IMR-90 (cell line): ENCODE measurements around the gene GLRX2. TPM values are rescaled to one million over a fixed set of nuclear protein-coding genes. Genes with fewer than 3 reads are reported as not detected.
A peak's percentile ranks its signal among the peaks of the same experiment; 100 is the strongest.

Experiments
- ATAC-seq: fragments of 200-7000 bp; cut with Tn5 transposase; 2 replicates; pipeline ENCODE4 v1.9.1; 2020; ENCODE audit warnings: low read depth, mild to moderate bottlenecking, moderate library complexity
- BruUV-seq: library from RNA; stranded (reverse); fragments of 400-500 nt; replicated peaks from 2 replicates; lab custom pipeline; 2021; lab: Mats Ljungman, UMichigan
- CTCF ChIA-PET: fragments of 300-600 bp; formaldehyde crosslinking; extraction: SDS; loops from one replicate; lab custom pipeline; 2021; ENCODE audit warnings: antibody characterized with exemption; lab: Yijun Ruan, JAX
- POLR2A ChIA-PET: fragments of 300-600 bp; sonication (Branson Sonifier 250); formaldehyde crosslinking; loops from one replicate; lab custom pipeline; 2022; ENCODE audit warnings: antibody characterized with exemption; ENCODE audit not compliant: unreplicated experiment; lab: Charles Lee
- DNase-seq: peaks from one replicate; pipeline ENCODE4 v3.0.0; 2013
- H2AFZ ChIP-seq: replicated peaks from 2 replicates; pipeline ENCODE3; 2013; ENCODE audit warnings: low read length, mild to moderate bottlenecking; ENCODE audit not compliant: poor library complexity
- H2AK5ac ChIP-seq: 2 replicates; pipeline ENCODE4 v1.6.1; 2013; ENCODE audit warnings: low read depth, low read length, inconsistent platforms
- H2AK9ac ChIP-seq: replicated peaks from 2 replicates; pipeline ENCODE3; 2013; ENCODE audit warnings: mild to moderate bottlenecking, low read depth, low read length, moderate library complexity; ENCODE audit not compliant: poor library complexity
- H2BK120ac ChIP-seq: 2 replicates; pipeline ENCODE4 v1.6.1; 2013; ENCODE audit warnings: low read depth, low read length, inconsistent platforms
- H2BK15ac ChIP-seq: 3 replicates; pipeline ENCODE4 v1.6.1; 2013; ENCODE audit warnings: low read depth, low read length, inconsistent platforms
- H2BK20ac ChIP-seq: 2 replicates; pipeline ENCODE4 v1.6.1; 2013; ENCODE audit warnings: low read depth, mild to moderate bottlenecking, inconsistent platforms, low read length, moderate library complexity
- H2BK5ac ChIP-seq: 2 replicates; pipeline ENCODE4 v1.6.1; 2013; ENCODE audit warnings: mild to moderate bottlenecking, low read depth, low read length, inconsistent platforms; ENCODE audit not compliant: poor library complexity, severe bottlenecking
- H3K14ac ChIP-seq: replicated peaks from 2 replicates; pipeline ENCODE4 v1.6.1; 2013; ENCODE audit warnings: low read depth, low read length, inconsistent platforms
- H3K18ac ChIP-seq: 2 replicates; pipeline ENCODE4 v1.6.1; 2013; ENCODE audit warnings: low read depth, low read length, control low read depth
- H3K23ac ChIP-seq: 2 replicates; pipeline ENCODE4 v1.6.1; 2013; ENCODE audit warnings: low read depth, low read length, inconsistent platforms
- H3K27ac ChIP-seq: 2 replicates; pipeline ENCODE4 v1.5.1; 2013; ENCODE audit warnings: mild to moderate bottlenecking, control low read depth, low read length; ENCODE audit not compliant: insufficient read depth
- H3K27me3 ChIP-seq: 2 replicates; pipeline ENCODE4 v1.6.1; 2013; ENCODE audit warnings: low read length; ENCODE audit not compliant: control insufficient read depth, insufficient read depth
- H3K36me3 ChIP-seq: 2 replicates; pipeline ENCODE4 v1.6.1; 2013; ENCODE audit warnings: low read length, mixed read lengths; ENCODE audit not compliant: control insufficient read depth, insufficient read depth
- H3K4ac ChIP-seq: 2 replicates; pipeline ENCODE4 v1.6.1; 2013; ENCODE audit warnings: low read depth, low read length, inconsistent platforms
- H3K4me1 ChIP-seq: 2 replicates; pipeline ENCODE4 v1.6.1; 2013; ENCODE audit warnings: low read length, mixed read lengths; ENCODE audit not compliant: control insufficient read depth, insufficient read depth
- H3K4me2 ChIP-seq: 2 replicates; pipeline ENCODE4 v1.6.1; 2013; ENCODE audit warnings: low read depth, mild to moderate bottlenecking, control low read depth, low read length, moderate library complexity
- H3K4me3 ChIP-seq: 2 replicates; pipeline ENCODE4 v1.5.1; 2013; ENCODE audit warnings: low read depth, mild to moderate bottlenecking, control low read depth, low read length, moderate library complexity; ENCODE audit not compliant: insufficient read depth
- H3K56ac ChIP-seq: 2 replicates; pipeline ENCODE4 v1.6.1; 2013; ENCODE audit warnings: low read length, inconsistent platforms; ENCODE audit not compliant: insufficient read depth; ENCODE audit errors: extremely low read depth
- H3K79me1 ChIP-seq, 2 experiments: 2 replicates each; pipeline ENCODE4 v1.6.1; 2013; ENCODE audit warnings: low read length in 2 of 2, inconsistent platforms in 1 of 2, low read depth in 1 of 2
- H3K9ac ChIP-seq: 2 replicates; pipeline ENCODE4 v1.6.1; 2013; ENCODE audit warnings: low read depth, low read length, control low read depth
- H3K9me1 ChIP-seq: 2 replicates; pipeline ENCODE4 v1.6.1; 2013; ENCODE audit warnings: low read length, inconsistent platforms; ENCODE audit not compliant: insufficient read depth
- H3K9me3 ChIP-seq: 2 replicates; pipeline ENCODE4 v1.6.1; 2013; ENCODE audit warnings: low read length; ENCODE audit not compliant: control insufficient read depth, insufficient read depth
- H4K20me1 ChIP-seq: 2 replicates; pipeline ENCODE4 v1.6.1; 2013; ENCODE audit warnings: low read length, inconsistent platforms; ENCODE audit not compliant: insufficient read depth
- H4K5ac ChIP-seq: 2 replicates; pipeline ENCODE4 v1.6.1; 2013; ENCODE audit warnings: mild to moderate bottlenecking, low read depth, low read length, control low read depth
- H4K8ac ChIP-seq, 2 experiments: 2 replicates each; pipeline ENCODE4 v1.6.1; 2013; ENCODE audit warnings: low read depth in 2 of 2, low read length in 2 of 2, control low read depth in 1 of 2, inconsistent platforms in 1 of 2
- H4K91ac ChIP-seq: 2 replicates; pipeline ENCODE4 v1.6.1; 2013; ENCODE audit warnings: low read depth, low read length, inconsistent platforms; ENCODE audit not compliant: insufficient read depth
- BHLHE40 ChIP-seq: fragments of 150-350 bp; IDR thresholded peaks from 2 replicates; pipeline ENCODE4 v1.6.1; 2016; ENCODE audit warnings: mild to moderate bottlenecking, low read depth, low read length
- CHD1 ChIP-seq: IDR thresholded peaks from 2 replicates; pipeline ENCODE4 v1.6.1; 2012; ENCODE audit warnings: low read depth, low read length, improper control_type of control experiment
- RAD21 ChIP-seq: IDR thresholded peaks from 2 replicates; pipeline ENCODE4 v1.6.1; 2012; ENCODE audit warnings: low read length, improper control_type of control experiment
- RFX5 ChIP-seq: IDR thresholded peaks from 2 replicates; pipeline ENCODE4 v1.8.0; 2012; ENCODE audit warnings: low read depth, mild to moderate bottlenecking, low read length, moderate library complexity
- dilution Hi-C: fragments of 300-500 bp; cut with HindIII; formaldehyde crosslinking; loops from one replicate; pipeline ENCODE4 v1.14.3; 2018; ENCODE audit warnings: low sequenced_read_pairs; ENCODE audit not compliant: unreplicated experiment
- in situ Hi-C: fragments of 300-500 bp; cut with MboI; formaldehyde crosslinking; loops from 3 replicates; pipeline ENCODE4 v1.14.3; 2019; ENCODE audit warnings: low sequenced_read_pairs, inconsistent platforms, mixed read lengths
- intact Hi-C: fragments of 100-400 bp; cut with micrococcal nuclease; formaldehyde crosslinking; loops from 2 replicates; pipeline ENCODE4 v1.10.0; 2022
- polyA plus RNA-seq, 3 experiments: library from polyadenylated mRNA; depleted of rRNA; stranded (reverse); fragments of >200 nt; gene quantifications; 2 replicates each; pipeline ENCODE4 v1.2.3, GENCODE V29; 2012; ENCODE audit warnings: low replicate concordance in 1 of 3
- total RNA-seq: library from RNA; depleted of rRNA; stranded (reverse); fragments of >200 nt; gene quantifications from 2 replicates; pipeline ENCODE4 v1.2.3, GENCODE V29; 2012
- TF ChIP-seq, protein P1 (sequence below): fragments of 150-350 bp; IDR thresholded peaks from 2 replicates; pipeline ENCODE4 v1.6.1; 2017; ENCODE audit warnings: mild to moderate bottlenecking, antibody characterized with exemption, low read length, low read depth

GLRX2 gene
- total and polyA plus RNA-seq, 2 of the 4 experiments (the other 2 are of a cell fraction), result 2.0 to 15.9 TPM

DNA sequence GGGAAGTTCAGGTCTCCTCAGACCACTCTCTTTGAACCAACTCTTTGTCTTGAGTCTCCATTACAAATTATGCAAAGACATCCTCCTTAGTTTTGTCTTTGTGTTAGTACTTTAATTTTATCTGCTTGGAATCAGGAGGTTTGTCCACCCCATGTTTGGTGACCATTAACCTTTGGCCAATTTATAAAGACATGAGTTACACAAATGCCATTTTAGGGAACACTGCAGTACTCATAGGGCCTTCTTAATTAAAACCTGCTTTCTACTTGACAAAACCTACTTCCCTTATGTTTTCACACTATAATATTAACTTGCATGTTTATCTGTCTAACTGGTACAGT is 8.7 kb upstream of the GLRX2 start:
- Histone ChIP-seq H2BK5ac (peak overlapping the region; percentile 44), H2AFZ (no peak overlapping the region), H3K4me2 (no peak overlapping the region), H2BK120ac (0 out of 2 replicates have a peak overlapping the region, but pooled peaks have one; percentile 42), H3K4me1 (peaks cover 11% of the 10 kb centered on the region), H3K27me3 (no peaks in the 10 kb centered on the region), H3K18ac (peak overlapping the region; percentile 33; the same call in 1 of the 2 replicates), H3K56ac (0 out of 2 replicates have a peak overlapping the region, but pooled peaks have one; percentile 5), H3K9me1 (peaks cover 12% of the 10 kb centered on the region), H2BK15ac (peak overlapping the region; percentile 76; the same call in 1 of the 3 replicates), H3K4ac (peak overlapping the region; percentile 37; the same call in 1 of the 2 replicates), H2AK9ac (no peak overlapping the region), H3K4me3 (no peak overlapping the region), H3K36me3 (no peaks in the 10 kb centered on the region), H4K20me1 (no peaks in the 10 kb centered on the region), H3K23ac (0 out of 2 replicates have a peak overlapping the region, but pooled peaks have one; percentile 38), H3K9me3 (no peaks in the 10 kb centered on the region), H3K27ac (no peak overlapping the region), H4K8ac (no peak overlapping the region), H2BK20ac (no peak overlapping the region), H2AK5ac (no peak overlapping the region), H3K79me1 (peaks cover 0 to 3% of the 10 kb centered on the region in 2 experiments; a peak in 1 of 4 replicates), H3K9ac (no peak overlapping the region), H4K91ac (no peak overlapping the region), H4K5ac (peak overlapping the region; percentile 15; the same call in 1 of the 2 replicates), H3K14ac (no peak overlapping the region)
- dilution Hi-C loops (no loop called here), in situ Hi-C loops (loop anchor here (10.0 kb wide), 1 partner anchor 639 kb away; no protein-coding TSS in a partner anchor), intact Hi-C loops (no loop called here)
- no peak for DNase-seq
- ChIA-PET POLR2A (no interaction called here), CTCF (no interaction called here)
- no peak for ATAC-seq
- BruUV-seq, result no TSS peak
- TF ChIP-seq RFX5 (no peak), RAD21 (no peak), BHLHE40 (no peak), CHD1 (no peak)
- TF ChIP-seq, protein P1, sequence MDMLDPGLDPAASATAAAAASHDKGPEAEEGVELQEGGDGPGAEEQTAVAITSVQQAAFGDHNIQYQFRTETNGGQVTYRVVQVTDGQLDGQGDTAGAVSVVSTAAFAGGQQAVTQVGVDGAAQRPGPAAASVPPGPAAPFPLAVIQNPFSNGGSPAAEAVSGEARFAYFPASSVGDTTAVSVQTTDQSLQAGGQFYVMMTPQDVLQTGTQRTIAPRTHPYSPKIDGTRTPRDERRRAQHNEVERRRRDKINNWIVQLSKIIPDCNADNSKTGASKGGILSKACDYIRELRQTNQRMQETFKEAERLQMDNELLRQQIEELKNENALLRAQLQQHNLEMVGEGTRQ, result no peak
